GM19468 (cell line): ENCODE data around the gene SNX24.
A peak's percentile ranks its signal among the peaks of the same experiment; 100 is the strongest.

Experiments
- ATAC-seq: cut with Tn5 transposase; IDR thresholded peaks from one replicate; pipeline ENCODE4 v1.9.1; 2021; ENCODE audit warnings: mild to moderate bottlenecking, moderate library complexity, moderate number of reproducible peaks; ENCODE audit not compliant: unreplicated experiment; ENCODE audit errors: extremely low read depth

The SNX24 gene

GRCh38 chr5:122997294-122997693 is 151.9 kb downstream of the SNX24 start:
- no peak for ATAC-seq

- peak; percentile 79 for ATAC-seq
These were observed 154.6 kb downstream of the SNX24 start for GRCh38 chr5:122999947-123000563.

GRCh38 chr5:123000731-123001130 is 155.3 kb downstream of the SNX24 start:
- no peak for ATAC-seq

- ATAC-seq = no peak
These were observed 156.4 kb downstream of the SNX24 start for GRCh38 chr5:123001808-123002207.

- ATAC-seq = no peak
These were observed 161.8 kb downstream of the SNX24 start for GRCh38 chr5:123007182-123007581.

GRCh38 chr5:123007754-123008153 is 162.3 kb downstream of the SNX24 start:
- no peak for ATAC-seq

- no peak for ATAC-seq
These were observed 166.9 kb downstream of the SNX24 start for GRCh38 chr5:123012321-123012720.

GRCh38 chr5:123014689-123015088 is 169.3 kb downstream of the SNX24 start:
- no peak for ATAC-seq

GRCh38 chr5:123028222-123028621 is 182.8 kb downstream of the SNX24 start:
- ATAC-seq = no peak

GRCh38 chr5:123033157-123033671 is 187.8 kb downstream of the SNX24 start:
- no peak for ATAC-seq

- ATAC-seq = peak; percentile 29
These were observed 190.0 kb downstream of the SNX24 start for GRCh38 chr5:123035360-123035917.

- no peak for ATAC-seq
These were observed 190.5 kb downstream of the SNX24 start for GRCh38 chr5:123035918-123036390.

GRCh38 chr5:123036391-123037103 is 191.1 kb downstream of the SNX24 start, which contains the start of gene PPIC:
Gene PPIC (minus strand): TSS chr5:123036725. CDS start chr5:123036625, 100 bp downstream.
- peak; percentile 26 for ATAC-seq

- ATAC-seq = no peak
These were observed 191.6 kb downstream of the SNX24 start for GRCh38 chr5:123037104-123037418.

- no peak for ATAC-seq
These were observed 194.3 kb downstream of the SNX24 start for GRCh38 chr5:123039673-123040072.

- ATAC-seq = no peak
These were observed 199.7 kb downstream of the SNX24 start for GRCh38 chr5:123044926-123045617.

GRCh38 chr5:123046222-123046621 is 200.8 kb downstream of the SNX24 start:
- ATAC-seq = no peak

GRCh38 chr5:123047706-123048105 is 202.3 kb downstream of the SNX24 start:
- ATAC-seq = no peak

- ATAC-seq = no peak
These were observed 205.8 kb downstream of the SNX24 start for GRCh38 chr5:123051206-123051605.
